ENCODE data around the gene USHBP1.

Gene USHBP1

DNA sequence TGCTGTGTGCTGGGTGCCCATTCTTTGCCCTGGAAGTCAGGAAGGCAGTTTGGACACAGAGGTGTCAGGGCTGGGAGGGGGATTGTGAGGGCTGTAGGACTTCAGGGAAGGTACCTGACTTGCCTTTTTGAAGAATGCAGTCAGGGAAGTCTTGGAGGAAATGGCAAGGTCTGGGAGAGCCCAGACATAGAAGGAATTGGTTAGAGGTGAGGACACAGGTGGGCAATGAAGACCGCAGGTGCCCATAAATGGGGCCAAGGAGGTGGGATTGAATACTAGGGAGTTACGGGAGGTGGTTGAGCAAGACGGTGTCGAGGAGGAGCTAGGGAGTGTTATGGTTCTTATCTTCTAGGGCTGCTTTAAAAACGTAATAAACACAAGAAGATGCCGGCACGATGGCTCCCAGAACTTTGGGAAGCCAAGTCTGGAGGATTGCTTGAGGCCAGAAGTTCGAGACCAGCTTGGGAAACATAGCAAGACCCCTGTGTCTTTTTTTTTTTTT, 43.4 kb upstream of the USHBP1 start:
- TF ChIP-seq, protein P1, sequence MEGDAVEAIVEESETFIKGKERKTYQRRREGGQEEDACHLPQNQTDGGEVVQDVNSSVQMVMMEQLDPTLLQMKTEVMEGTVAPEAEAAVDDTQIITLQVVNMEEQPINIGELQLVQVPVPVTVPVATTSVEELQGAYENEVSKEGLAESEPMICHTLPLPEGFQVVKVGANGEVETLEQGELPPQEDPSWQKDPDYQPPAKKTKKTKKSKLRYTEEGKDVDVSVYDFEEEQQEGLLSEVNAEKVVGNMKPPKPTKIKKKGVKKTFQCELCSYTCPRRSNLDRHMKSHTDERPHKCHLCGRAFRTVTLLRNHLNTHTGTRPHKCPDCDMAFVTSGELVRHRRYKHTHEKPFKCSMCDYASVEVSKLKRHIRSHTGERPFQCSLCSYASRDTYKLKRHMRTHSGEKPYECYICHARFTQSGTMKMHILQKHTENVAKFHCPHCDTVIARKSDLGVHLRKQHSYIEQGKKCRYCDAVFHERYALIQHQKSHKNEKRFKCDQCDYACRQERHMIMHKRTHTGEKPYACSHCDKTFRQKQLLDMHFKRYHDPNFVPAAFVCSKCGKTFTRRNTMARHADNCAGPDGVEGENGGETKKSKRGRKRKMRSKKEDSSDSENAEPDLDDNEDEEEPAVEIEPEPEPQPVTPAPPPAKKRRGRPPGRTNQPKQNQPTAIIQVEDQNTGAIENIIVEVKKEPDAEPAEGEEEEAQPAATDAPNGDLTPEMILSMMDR (IDR thresholded peaks at IDR 0.05; ENCODE audit: borderline replicate concordance, insufficient read depth, low read depth, low read length) = no peak
- no peak overlapping the region for H3K4me3 ChIP-seq (ENCODE audit: low read depth, low read length)

GRCh38 chr19:17306285-17306714, 41.8 kb upstream of the USHBP1 start:
- peak overlapping the region; percentile 91 for H3K4me3 ChIP-seq (ENCODE audit: low read depth, low read length)
- TF ChIP-seq, protein P1 (IDR thresholded peaks at IDR 0.05; ENCODE audit: borderline replicate concordance, insufficient read depth, low read depth, low read length) = no peak

- H3K4me3 ChIP-seq (ENCODE audit: low read depth, low read length) = peak within 1 kb of the TSS; percentile 91
- TF ChIP-seq, protein P1 (IDR thresholded peaks at IDR 0.05; ENCODE audit: borderline replicate concordance, insufficient read depth, low read depth, low read length) = peak; percentile 74
These were observed 41.2 kb upstream of the USHBP1 start, which contains the start of gene MRPL34 for GRCh38 chr19:17305517-17306284. TSS of gene MRPL34 (plus strand) at chr19:17305872. CDS start at chr19:17305893, 21 bp downstream.

- H3K4me3 ChIP-seq (ENCODE audit: low read depth, low read length) = peak overlapping the region; percentile 91
- TF ChIP-seq, protein P1 (IDR thresholded peaks at IDR 0.05; ENCODE audit: borderline replicate concordance, insufficient read depth, low read depth, low read length) = no peak
These were observed 40.6 kb upstream of the USHBP1 start for GRCh38 chr19:17305216-17305516.

- TF ChIP-seq, protein P1 (IDR thresholded peaks at IDR 0.05; ENCODE audit: borderline replicate concordance, insufficient read depth, low read depth, low read length) = no peak
- H3K4me3 ChIP-seq (ENCODE audit: low read depth, low read length) = no peak overlapping the region
These were observed 40.1 kb upstream of the USHBP1 start for GRCh38 chr19:17304386-17305215.

DNA sequence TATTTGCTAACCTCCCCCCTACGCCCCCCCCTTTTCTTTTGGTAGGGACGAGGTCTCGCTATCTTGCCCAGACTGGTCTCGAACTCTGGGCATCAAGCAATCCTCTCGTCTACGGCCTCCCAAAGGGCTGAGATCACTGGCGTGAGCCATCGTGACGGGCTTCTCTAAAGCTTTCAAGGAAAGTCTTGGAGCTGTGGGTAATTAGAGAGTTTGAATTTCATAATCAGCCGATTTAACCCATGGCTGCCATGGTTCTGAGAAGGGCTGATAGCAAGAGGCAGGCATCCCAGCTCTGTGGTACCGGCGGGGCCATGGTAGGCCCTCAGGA, 39.4 kb upstream of the USHBP1 start:
- TF ChIP-seq, protein P1 (IDR thresholded peaks at IDR 0.05; ENCODE audit: borderline replicate concordance, insufficient read depth, low read depth, low read length) = no peak
- H3K4me3 ChIP-seq (ENCODE audit: low read depth, low read length) = no peak overlapping the region

Data from GM12875 (cell line).